ENCODE data around the gene TFF2.
A peak's percentile ranks its signal among the peaks of the same experiment; 100 is the strongest.

TFF2 gene

GRCh38 chr21:42346866-42347600 lies 3.8 kb downstream of the TFF2 start:
- DNase-seq (ENCODE audit: low spot score): no peak

GRCh38 chr21:42346441-42346840 lies 4.4 kb downstream of the TFF2 start:
- no peak for DNase-seq (ENCODE audit: low spot score)

GRCh38 chr21:42344631-42345030 lies 6.2 kb downstream of the TFF2 start:
- DNase-seq (ENCODE audit: low spot score): no peak

- DNase-seq (ENCODE audit: low spot score): no peak
Observed at GRCh38 chr21:42343963-42344510, 6.8 kb downstream of the TFF2 start.

- no peak for DNase-seq (ENCODE audit: low spot score)
Observed at GRCh38 chr21:42343556-42343955, 7.2 kb downstream of the TFF2 start.

GRCh38 chr21:42343101-42343500 lies 7.7 kb downstream of the TFF2 start:
- DNase-seq (ENCODE audit: low spot score): no peak

GRCh38 chr21:42341776-42342542 lies 8.8 kb downstream of the TFF2 start:
- DNase-seq (ENCODE audit: low spot score): no peak

- no peak for DNase-seq (ENCODE audit: low spot score)
Observed at GRCh38 chr21:42340187-42341050, 10.4 kb downstream of the TFF2 start.

GRCh38 chr21:42338729-42339715 lies 11.8 kb downstream of the TFF2 start:
- DNase-seq (ENCODE audit: low spot score): no peak

GRCh38 chr21:42337830-42338728 lies 12.7 kb downstream of the TFF2 start:
- peak; percentile 77 for DNase-seq (ENCODE audit: low spot score)

- no peak for DNase-seq (ENCODE audit: low spot score)
Observed at GRCh38 chr21:42337276-42337675, 13.5 kb downstream of the TFF2 start.

GRCh38 chr21:42336054-42336453 lies 14.7 kb downstream of the TFF2 start:
- DNase-seq (ENCODE audit: low spot score): no peak

- DNase-seq (ENCODE audit: low spot score): no peak
Observed at GRCh38 chr21:42332557-42333317, 18.1 kb downstream of the TFF2 start.

- no peak for DNase-seq (ENCODE audit: low spot score)
Observed at GRCh38 chr21:42331660-42332059, 19.1 kb downstream of the TFF2 start.

GRCh38 chr21:42330380-42331371 lies 20.1 kb downstream of the TFF2 start:
- no peak for DNase-seq (ENCODE audit: low spot score)

GRCh38 chr21:42324896-42325295 lies 25.9 kb downstream of the TFF2 start:
- no peak for DNase-seq (ENCODE audit: low spot score)

- DNase-seq (ENCODE audit: low spot score): no peak
Observed at GRCh38 chr21:42321845-42322244, 28.9 kb downstream of the TFF2 start.

GRCh38 chr21:42321231-42321630 lies 29.6 kb downstream of the TFF2 start:
- DNase-seq (ENCODE audit: low spot score): no peak
